HEK293 (cell line): ENCODE results near the gene SMIM41.

Source experiments
- SP2 ChIP-seq: fragments of 450-650 bp; formaldehyde crosslinking; IDR thresholded peaks from 2 replicates; pipeline ENCODE4 v1.5.1; 2016; ENCODE audit warnings: missing biosample characterization, missing genetic modification characterization
- ZBTB7A ChIP-seq: fragments of 450-650 bp; formaldehyde crosslinking; IDR thresholded peaks from 2 replicates; pipeline ENCODE4 v1.5.1; 2016; ENCODE audit warnings: low read depth, missing biosample characterization, missing genetic modification characterization
- ZNF174 ChIP-seq: fragments of 450-650 bp; formaldehyde crosslinking; IDR thresholded peaks from 2 replicates; pipeline ENCODE4 v1.5.0; 2017; ENCODE audit warnings: missing biosample characterization, mild to moderate bottlenecking, missing genetic modification characterization
- ZNF311 ChIP-seq: fragments of 450-650 bp; formaldehyde crosslinking; IDR thresholded peaks from 2 replicates; pipeline ENCODE4 v1.5.1; 2017; ENCODE audit warnings: missing biosample characterization, missing genetic modification characterization, borderline replicate concordance
- ZNF501 ChIP-seq: fragments of 450-650 bp; formaldehyde crosslinking; IDR thresholded peaks from 2 replicates; pipeline ENCODE4 v1.5.1; 2016; ENCODE audit warnings: missing biosample characterization, missing genetic modification characterization
- ZNF747 ChIP-seq: fragments of 450-650 bp; formaldehyde crosslinking; IDR thresholded peaks from 2 replicates; pipeline ENCODE4 v1.5.1; 2016; ENCODE audit warnings: missing biosample characterization, missing genetic modification characterization
- TF ChIP-seq, protein P1 (sequence below): fragments of 450-650 bp; formaldehyde crosslinking; IDR thresholded peaks from 2 replicates; pipeline ENCODE4 v1.5.1; 2016; ENCODE audit warnings: missing biosample characterization, missing genetic modification characterization

DNA sequence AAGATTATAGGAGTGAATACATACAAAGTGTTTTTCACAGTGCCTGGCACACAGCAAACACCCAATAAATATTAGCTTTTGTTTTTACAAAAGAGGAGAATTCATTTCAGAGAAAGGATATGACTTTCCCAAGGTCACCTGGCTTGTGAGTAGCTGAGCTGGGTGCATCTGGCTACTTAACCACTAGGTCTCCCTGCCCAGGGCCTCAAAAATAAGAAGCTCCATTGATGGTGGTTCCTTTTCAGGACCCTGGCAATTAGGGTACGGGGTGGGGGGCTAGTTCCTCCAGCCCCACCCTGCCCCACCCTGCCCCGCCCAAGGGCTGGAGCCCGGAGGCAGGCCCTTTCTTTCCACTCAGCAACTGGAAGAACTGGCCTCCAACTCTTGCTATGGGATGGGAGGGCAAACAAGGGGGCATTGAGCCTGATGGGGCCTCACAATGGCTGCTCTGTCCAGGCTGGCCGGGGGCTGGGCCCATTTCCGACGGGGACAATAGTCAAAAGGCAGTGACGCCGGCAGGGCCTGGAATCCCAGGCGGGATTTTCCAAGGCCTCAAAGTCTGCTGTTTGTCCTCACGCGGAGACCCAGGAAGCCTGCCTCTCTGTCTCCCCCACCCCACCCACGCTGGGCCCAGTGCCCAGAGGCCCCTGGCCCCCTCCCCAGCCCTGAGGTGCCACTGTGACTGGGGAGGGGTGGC lies 17.9 kb upstream of the SMIM41 start:
- TF ChIP-seq ZNF311 (tag by site-specific recombination): no peak
- TF ChIP-seq, protein P1, sequence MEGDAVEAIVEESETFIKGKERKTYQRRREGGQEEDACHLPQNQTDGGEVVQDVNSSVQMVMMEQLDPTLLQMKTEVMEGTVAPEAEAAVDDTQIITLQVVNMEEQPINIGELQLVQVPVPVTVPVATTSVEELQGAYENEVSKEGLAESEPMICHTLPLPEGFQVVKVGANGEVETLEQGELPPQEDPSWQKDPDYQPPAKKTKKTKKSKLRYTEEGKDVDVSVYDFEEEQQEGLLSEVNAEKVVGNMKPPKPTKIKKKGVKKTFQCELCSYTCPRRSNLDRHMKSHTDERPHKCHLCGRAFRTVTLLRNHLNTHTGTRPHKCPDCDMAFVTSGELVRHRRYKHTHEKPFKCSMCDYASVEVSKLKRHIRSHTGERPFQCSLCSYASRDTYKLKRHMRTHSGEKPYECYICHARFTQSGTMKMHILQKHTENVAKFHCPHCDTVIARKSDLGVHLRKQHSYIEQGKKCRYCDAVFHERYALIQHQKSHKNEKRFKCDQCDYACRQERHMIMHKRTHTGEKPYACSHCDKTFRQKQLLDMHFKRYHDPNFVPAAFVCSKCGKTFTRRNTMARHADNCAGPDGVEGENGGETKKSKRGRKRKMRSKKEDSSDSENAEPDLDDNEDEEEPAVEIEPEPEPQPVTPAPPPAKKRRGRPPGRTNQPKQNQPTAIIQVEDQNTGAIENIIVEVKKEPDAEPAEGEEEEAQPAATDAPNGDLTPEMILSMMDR (tag by site-specific recombination): no peak
- TF ChIP-seq ZNF174 (tag by site-specific recombination): no peak
- TF ChIP-seq SP2 (tag by site-specific recombination): no peak
- no peak for TF ChIP-seq ZBTB7A (tag by site-specific recombination)
- no peak for TF ChIP-seq ZNF747 (tag by site-specific recombination)
- TF ChIP-seq ZNF501: no peak
